Measurements from ENCODE around the gene COL27A1. TPM values are rescaled to one million over a fixed set of nuclear protein-coding genes. Genes with fewer than 3 reads are reported as not detected.
A peak's percentile ranks its signal among the peaks of the same experiment; 100 is the strongest.

The COL27A1 gene
- total and polyA plus RNA-seq, 4 donors: 10.9 to 25.6 (median 17.4) TPM

DNA sequence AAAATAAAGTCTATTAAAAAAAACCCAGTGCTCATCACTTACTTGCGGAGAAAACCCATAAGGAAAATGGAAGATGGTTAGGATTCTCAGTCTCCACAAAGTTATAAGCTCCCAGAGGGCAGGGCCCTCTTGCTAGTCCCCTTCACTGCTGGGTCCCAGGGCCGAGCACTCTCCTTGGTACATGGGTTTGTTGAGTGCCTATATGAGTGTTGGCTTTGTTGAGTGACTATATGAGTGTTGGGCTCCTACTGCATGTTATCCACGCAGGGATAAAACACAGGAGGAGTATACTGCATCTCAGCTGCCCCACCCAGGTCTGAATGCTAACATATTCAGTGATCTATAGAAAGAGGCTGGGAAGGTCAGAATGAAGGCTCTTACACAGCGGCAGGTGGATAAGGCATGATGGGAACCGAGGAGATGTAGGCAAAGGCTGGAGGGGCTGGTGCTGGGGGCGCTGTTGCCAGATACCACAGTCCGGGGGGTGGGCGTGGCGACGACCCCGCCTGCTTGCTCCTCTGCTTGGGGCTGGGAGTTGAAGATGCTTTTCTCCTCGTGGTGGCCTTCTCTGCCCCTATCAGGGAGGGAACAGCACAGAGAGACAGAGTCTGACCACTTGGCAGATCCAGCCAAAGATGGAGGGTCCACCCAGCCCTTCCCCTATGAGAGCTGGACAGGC is 186.0 kb downstream of the COL27A1 start:
- H3K27ac ChIP-seq (ENCODE audit: low read depth in 1 of 2, low read length in 1 of 2): peak overlapping the region in 1 of 2 donors; percentile 10
- H3K4me1 ChIP-seq (ENCODE audit: control insufficient read depth in 5 of 5, insufficient read depth in 5 of 5, low read length in 5 of 5): no peaks in the 10 kb centered on the region
- DNase-seq (no peak), ATAC-seq (ENCODE audit: insufficient read depth, low FRiP score) (no peak)
- H3K4me3 ChIP-seq: no peak overlapping the region
- no peaks in the 10 kb centered on the region for H3K27me3 ChIP-seq (ENCODE audit: control insufficient read depth in 3 of 3, insufficient read depth in 3 of 3, low read length in 2 of 3)
- H3K9me3 ChIP-seq (ENCODE audit: control insufficient read depth in 4 of 4, insufficient read depth in 3 of 4, low read length in 3 of 4): no peaks in the 10 kb centered on the region
- H3K9ac ChIP-seq (ENCODE audit: insufficient read depth in 1 of 2, low read length in 2 of 2): no peak overlapping the region
- peaks cover 0 to 78% (median 51%) of the 10 kb centered on the region in 4 donors for H3K36me3 ChIP-seq (ENCODE audit: control insufficient read depth in 4 of 4, insufficient read depth in 4 of 4, low read length in 4 of 4)
- TF ChIP-seq CTCF (IDR thresholded peaks at IDR 0.05; ENCODE audit: control extremely low read depth, extremely low read depth): no peak
- 90 to 96% methylated on average over 12 of the region's 12 CpGs for WGBS, 2 donors

DNA sequence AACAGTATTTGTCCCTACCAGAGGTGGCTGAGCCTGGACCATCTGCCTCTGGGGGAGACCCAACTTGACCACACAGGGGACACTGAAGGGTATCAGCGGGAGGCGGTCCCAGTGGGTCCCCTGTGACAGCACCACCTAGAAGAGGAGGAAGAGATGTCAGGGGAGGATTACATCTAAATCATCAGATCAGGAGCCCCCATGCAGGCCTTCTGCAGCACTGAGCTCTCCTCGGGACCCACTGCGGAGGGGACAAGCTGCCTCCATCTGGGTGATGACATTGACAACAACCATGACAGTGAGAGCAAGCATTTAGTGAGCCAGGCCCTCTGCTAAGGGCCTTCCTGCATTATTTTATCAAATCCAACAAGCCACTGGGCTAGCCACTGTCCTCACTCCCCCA is 186.7 kb downstream of the COL27A1 start:
- no peak for ATAC-seq (ENCODE audit: insufficient read depth, low FRiP score)
- DNase-seq: no peak
- no peak overlapping the region for H3K9ac ChIP-seq (ENCODE audit: insufficient read depth in 1 of 2, low read length in 2 of 2)
- no peak overlapping the region for H3K4me3 ChIP-seq
- H3K36me3 ChIP-seq (ENCODE audit: control insufficient read depth in 4 of 4, insufficient read depth in 4 of 4, low read length in 4 of 4): peaks cover 0 to 77% (median 56%) of the 10 kb centered on the region in 4 donors
- H3K4me1 ChIP-seq (ENCODE audit: control insufficient read depth in 5 of 5, insufficient read depth in 5 of 5, low read length in 5 of 5): no peaks in the 10 kb centered on the region
- H3K27ac ChIP-seq (ENCODE audit: low read depth in 1 of 2, low read length in 1 of 2): no peak overlapping the region
- no peak for TF ChIP-seq CTCF (IDR thresholded peaks at IDR 0.05; ENCODE audit: control extremely low read depth, extremely low read depth)
- no peaks in the 10 kb centered on the region for H3K27me3 ChIP-seq (ENCODE audit: control insufficient read depth in 3 of 3, insufficient read depth in 3 of 3, low read length in 2 of 3)
- 94 to 96% methylated on average over 4 of the region's 4 CpGs for WGBS, 2 donors
- no peaks in the 10 kb centered on the region for H3K9me3 ChIP-seq (ENCODE audit: control insufficient read depth in 4 of 4, insufficient read depth in 3 of 4, low read length in 3 of 4)

- no peaks in the 10 kb centered on the region for H3K27me3 ChIP-seq (ENCODE audit: control insufficient read depth in 3 of 3, insufficient read depth in 3 of 3, low read length in 2 of 3)
- no peak for DNase-seq
- no peak overlapping the region for H3K27ac ChIP-seq (ENCODE audit: low read depth in 1 of 2, low read length in 1 of 2)
- peaks cover 0 to 76% (median 57%) of the 10 kb centered on the region in 4 donors for H3K36me3 ChIP-seq (ENCODE audit: control insufficient read depth in 4 of 4, insufficient read depth in 4 of 4, low read length in 4 of 4)
- ATAC-seq (ENCODE audit: insufficient read depth, low FRiP score): no peak
- no peaks in the 10 kb centered on the region for H3K9me3 ChIP-seq (ENCODE audit: control insufficient read depth in 4 of 4, insufficient read depth in 3 of 4, low read length in 3 of 4)
- no peak overlapping the region for H3K4me3 ChIP-seq
- no peaks in the 10 kb centered on the region for H3K4me1 ChIP-seq (ENCODE audit: control insufficient read depth in 5 of 5, insufficient read depth in 5 of 5, low read length in 5 of 5)
- no peak for TF ChIP-seq CTCF (IDR thresholded peaks at IDR 0.05; ENCODE audit: control extremely low read depth, extremely low read depth)
- WGBS, 2 donors: 93 to 95% methylated on average over 5 of the region's 5 CpGs
- H3K9ac ChIP-seq (ENCODE audit: insufficient read depth in 1 of 2, low read length in 2 of 2): no peak overlapping the region
These were observed 187.6 kb downstream of the COL27A1 start for GRCh38 chr9:114342755-114343440.

Data from lung (tissue), 12 donors.